ENCODE data around the gene ETV3L. TPM values are rescaled to one million over a fixed set of nuclear protein-coding genes. Genes with fewer than 3 reads are reported as not detected.

Gene ETV3L
- total and polyA plus RNA-seq, 2 donors from 2014 or later: not detected

- Histone ChIP-seq H3K27me3 (ENCODE audit: control insufficient read depth, insufficient read depth, low read length) (no peaks in the 10 kb centered on the region), H3K9ac (ENCODE audit: low read length in 3 of 3) (no peak overlapping the region), H3K36me3 (ENCODE audit: control insufficient read depth in 2 of 3, insufficient read depth in 3 of 3, low read length in 3 of 3) (no peaks in the 10 kb centered on the region), H3K27ac (ENCODE audit: low read depth in 2 of 2, low read length in 2 of 2) (no peak overlapping the region), H3K4me1 (ENCODE audit: control insufficient read depth in 2 of 3, insufficient read depth in 2 of 3, low read depth in 1 of 3, low read length in 3 of 3) (no peaks in the 10 kb centered on the region), H3K4me3 (ENCODE audit: low read length in 3 of 3) (no peak overlapping the region), H3K9me3 (ENCODE audit: control insufficient read depth in 2 of 3, insufficient read depth in 1 of 3, low read length in 3 of 3) (no peaks in the 10 kb centered on the region)
- FAIRE-seq: no peak
- TF ChIP-seq, protein P1, sequence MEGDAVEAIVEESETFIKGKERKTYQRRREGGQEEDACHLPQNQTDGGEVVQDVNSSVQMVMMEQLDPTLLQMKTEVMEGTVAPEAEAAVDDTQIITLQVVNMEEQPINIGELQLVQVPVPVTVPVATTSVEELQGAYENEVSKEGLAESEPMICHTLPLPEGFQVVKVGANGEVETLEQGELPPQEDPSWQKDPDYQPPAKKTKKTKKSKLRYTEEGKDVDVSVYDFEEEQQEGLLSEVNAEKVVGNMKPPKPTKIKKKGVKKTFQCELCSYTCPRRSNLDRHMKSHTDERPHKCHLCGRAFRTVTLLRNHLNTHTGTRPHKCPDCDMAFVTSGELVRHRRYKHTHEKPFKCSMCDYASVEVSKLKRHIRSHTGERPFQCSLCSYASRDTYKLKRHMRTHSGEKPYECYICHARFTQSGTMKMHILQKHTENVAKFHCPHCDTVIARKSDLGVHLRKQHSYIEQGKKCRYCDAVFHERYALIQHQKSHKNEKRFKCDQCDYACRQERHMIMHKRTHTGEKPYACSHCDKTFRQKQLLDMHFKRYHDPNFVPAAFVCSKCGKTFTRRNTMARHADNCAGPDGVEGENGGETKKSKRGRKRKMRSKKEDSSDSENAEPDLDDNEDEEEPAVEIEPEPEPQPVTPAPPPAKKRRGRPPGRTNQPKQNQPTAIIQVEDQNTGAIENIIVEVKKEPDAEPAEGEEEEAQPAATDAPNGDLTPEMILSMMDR (IDR thresholded peaks at IDR 0.05; ENCODE audit: borderline replicate concordance, extremely low read depth, insufficient read depth): no peak
- DNase-seq: no peak
- intact Hi-C loops (cut with DNase I): no loop called here
Observed at GRCh38 chr1:157111396-157112165, 12.0 kb upstream of the ETV3L start.

DNA sequence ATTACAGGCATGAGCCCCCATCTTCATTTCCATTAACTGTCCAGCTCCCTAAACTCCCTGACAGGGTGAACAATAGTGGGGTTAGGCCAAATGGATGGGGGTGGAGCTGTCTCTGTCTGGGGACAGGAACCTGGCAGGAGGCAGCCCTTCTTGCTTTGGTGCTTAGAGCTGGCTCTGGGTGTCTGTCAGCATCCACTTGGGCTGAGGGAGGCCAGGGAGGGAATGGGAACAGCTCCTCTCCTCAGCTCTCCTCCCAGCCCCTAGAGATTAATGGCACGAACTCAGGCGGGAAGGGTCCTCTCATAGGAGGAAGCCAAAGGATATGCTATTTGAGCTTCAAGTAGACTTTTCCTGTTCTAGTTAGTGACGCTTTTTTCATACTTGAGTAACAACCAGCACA, 11.1 kb upstream of the ETV3L start:
- TF ChIP-seq, protein P1 (IDR thresholded peaks at IDR 0.05; ENCODE audit: borderline replicate concordance, extremely low read depth, insufficient read depth): no peak
- no peak for FAIRE-seq
- H3K36me3 ChIP-seq (ENCODE audit: control insufficient read depth in 2 of 3, insufficient read depth in 3 of 3, low read length in 3 of 3): no peaks in the 10 kb centered on the region
- H3K27me3 ChIP-seq (ENCODE audit: control insufficient read depth, insufficient read depth, low read length): no peaks in the 10 kb centered on the region
- no peak overlapping the region for H3K4me3 ChIP-seq (ENCODE audit: low read length in 3 of 3)
- H3K27ac ChIP-seq (ENCODE audit: low read depth in 2 of 2, low read length in 2 of 2): no peak overlapping the region
- intact Hi-C loops (cut with DNase I): no loop called here
- no peaks in the 10 kb centered on the region for H3K9me3 ChIP-seq (ENCODE audit: control insufficient read depth in 2 of 3, insufficient read depth in 1 of 3, low read length in 3 of 3)
- no peak for DNase-seq
- no peak overlapping the region for H3K9ac ChIP-seq (ENCODE audit: low read length in 3 of 3)
- H3K4me1 ChIP-seq (ENCODE audit: control insufficient read depth in 2 of 3, insufficient read depth in 2 of 3, low read depth in 1 of 3, low read length in 3 of 3): no peaks in the 10 kb centered on the region

- Histone ChIP-seq H3K9me3 (ENCODE audit: control insufficient read depth in 2 of 3, insufficient read depth in 1 of 3, low read length in 3 of 3) (no peaks in the 10 kb centered on the region), H3K9ac (ENCODE audit: low read length in 3 of 3) (no peak overlapping the region), H3K27ac (ENCODE audit: low read depth in 2 of 2, low read length in 2 of 2) (no peak overlapping the region), H3K4me3 (ENCODE audit: low read length in 3 of 3) (no peak overlapping the region), H3K4me1 (ENCODE audit: control insufficient read depth in 2 of 3, insufficient read depth in 2 of 3, low read depth in 1 of 3, low read length in 3 of 3) (no peaks in the 10 kb centered on the region), H3K27me3 (ENCODE audit: control insufficient read depth, insufficient read depth, low read length) (no peaks in the 10 kb centered on the region), H3K36me3 (ENCODE audit: control insufficient read depth in 2 of 3, insufficient read depth in 3 of 3, low read length in 3 of 3) (no peaks in the 10 kb centered on the region)
- DNase-seq: peak in 1 of 5 donors; percentile 8
- intact Hi-C loops (cut with DNase I): no loop called here
- no peak for FAIRE-seq
- TF ChIP-seq, protein P1 (IDR thresholded peaks at IDR 0.05; ENCODE audit: borderline replicate concordance, extremely low read depth, insufficient read depth): no peak
Observed at GRCh38 chr1:157110003-157110402, 10.4 kb upstream of the ETV3L start.

All from kidney (tissue), 14 donors.